SH-SY5Y (cell line): ENCODE measurements around the gene ADAM15.

Experiments
- GATA2 ChIP-seq: IDR thresholded peaks from 2 replicates; pipeline ENCODE4 v1.6.1; 2011; ENCODE audit warnings: mild to moderate bottlenecking, low read depth, low read length
- GATA3 ChIP-seq: IDR thresholded peaks from 2 replicates; pipeline ENCODE4 v1.6.1; 2011; ENCODE audit warnings: low read depth, mild to moderate bottlenecking, low read length, moderate library complexity

DNA sequence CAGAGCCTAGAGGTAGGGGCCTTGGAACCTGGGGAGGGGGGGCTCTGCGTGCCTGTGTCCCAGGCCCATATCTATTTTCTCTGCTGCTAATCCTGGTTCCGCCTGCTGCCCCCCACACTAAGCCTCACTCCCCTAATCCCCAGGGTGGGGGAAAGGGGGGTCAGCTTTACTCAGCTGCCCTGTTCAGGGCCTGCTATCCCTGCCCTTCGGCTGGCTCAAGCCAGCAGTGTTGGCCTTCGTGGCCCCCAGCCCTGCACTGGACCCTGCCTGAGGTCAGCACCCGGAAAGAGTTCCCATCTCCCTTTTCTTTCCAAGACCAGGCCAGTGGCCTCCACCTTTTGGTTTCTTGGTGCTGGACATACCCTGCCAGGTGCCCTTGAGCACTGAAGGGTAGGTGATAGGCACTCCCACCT is 40.1 kb upstream of the ADAM15 start:
- TF ChIP-seq GATA3, result no peak
- no peak for TF ChIP-seq GATA2
